SU-DHL-6 (cell line): ENCODE data around the gene GFRAL.

Source experiments
- H2AFZ ChIP-seq: fragments of 200-600 bp; sonication (generic); 2 replicates; pipeline ENCODE4 v1.6.1; 2014; ENCODE audit warnings: low read depth, mild to moderate bottlenecking, moderate library complexity, mixed read lengths, antibody characterized with exemption, low read length; ENCODE audit not compliant: severe bottlenecking
- H3F3A ChIP-seq: fragments of 200-600 bp; shearing (Covaris generic); 2 replicates; pipeline ENCODE4 v1.6.0; 2016; ENCODE audit warnings: antibody characterized with exemption, mild to moderate bottlenecking; ENCODE audit not compliant: insufficient read depth
- H3K27ac ChIP-seq: fragments of 200-600 bp; sonication (generic); 2 replicates; pipeline ENCODE4 v1.5.1; 2016; ENCODE audit warnings: low read depth, mild to moderate bottlenecking, low read length, moderate library complexity, mixed read lengths
- H3K27me3 ChIP-seq: fragments of 200-600 bp; sonication (generic), shearing (Covaris generic); 2 replicates; pipeline ENCODE4 v1.6.0; 2014; ENCODE audit warnings: mild to moderate bottlenecking, low read length
- H3K36me3 ChIP-seq: fragments of 200-600 bp; sonication (generic); 2 replicates; pipeline ENCODE4 v1.6.1; 2014; ENCODE audit warnings: mild to moderate bottlenecking, low read length, mixed read lengths
- H3K4me2 ChIP-seq: fragments of 300-600, 200-600 bp; shearing (Covaris generic), sonication (generic); 2 replicates; pipeline ENCODE4 v1.6.0; 2014; ENCODE audit warnings: low read length, low read depth, mild to moderate bottlenecking; ENCODE audit not compliant: poor library complexity, severe bottlenecking
- H3K4me3 ChIP-seq: fragments of 200-600 bp; sonication (generic); 2 replicates; pipeline ENCODE4 v1.5.1; 2014; ENCODE audit warnings: antibody characterized with exemption, low read length, mild to moderate bottlenecking, mixed read lengths; ENCODE audit not compliant: insufficient read depth, poor library complexity, severe bottlenecking
- H3K79me2 ChIP-seq: fragments of 200-600 bp; sonication (generic); 2 replicates; pipeline ENCODE4 v1.6.1; 2014; ENCODE audit warnings: mild to moderate bottlenecking, low read length, moderate library complexity; ENCODE audit not compliant: insufficient read depth
- H3K9ac ChIP-seq: fragments of 200-600 bp; sonication (generic); 2 replicates; pipeline ENCODE4 v1.7.0; 2014; ENCODE audit warnings: mild to moderate bottlenecking, low read length
- H3K9me2 ChIP-seq: fragments of 200-600 bp; sonication (generic); replicated peaks from 2 replicates; pipeline ENCODE4 v1.6.1; 2014; ENCODE audit warnings: low read length; ENCODE audit not compliant: insufficient read depth
- H3K9me3 ChIP-seq: fragments of 200-600 bp; sonication (generic); 2 replicates; pipeline ENCODE4 v1.6.1; 2014; ENCODE audit warnings: low read length, mixed read lengths; ENCODE audit not compliant: insufficient read depth
- H4K20me1 ChIP-seq: fragments of 200-600 bp; sonication (generic); 2 replicates; pipeline ENCODE4 v1.6.1; 2014; ENCODE audit warnings: low read depth, mild to moderate bottlenecking, antibody characterized with exemption, low read length, moderate library complexity, mixed read lengths
- EZH2phosphoT487 ChIP-seq: fragments of 200-600 bp; sonication (generic), shearing (Covaris generic); conservative IDR thresholded peaks from 2 replicates; pipeline ENCODE4 v1.6.1; 2018; ENCODE audit warnings: mild to moderate bottlenecking, antibody characterized with exemption, low read length, moderate library complexity, mixed read lengths
- TF ChIP-seq, protein P1 (sequence below): fragments of 200-600 bp; sonication (generic); IDR thresholded peaks from one replicate; pipeline ENCODE4 v1.5.1; 2017; ENCODE audit warnings: antibody characterized with exemption, mild to moderate bottlenecking, low read length, moderate library complexity; ENCODE audit not compliant: insufficient read depth, poor library complexity, severe bottlenecking

Gene GFRAL

DNA sequence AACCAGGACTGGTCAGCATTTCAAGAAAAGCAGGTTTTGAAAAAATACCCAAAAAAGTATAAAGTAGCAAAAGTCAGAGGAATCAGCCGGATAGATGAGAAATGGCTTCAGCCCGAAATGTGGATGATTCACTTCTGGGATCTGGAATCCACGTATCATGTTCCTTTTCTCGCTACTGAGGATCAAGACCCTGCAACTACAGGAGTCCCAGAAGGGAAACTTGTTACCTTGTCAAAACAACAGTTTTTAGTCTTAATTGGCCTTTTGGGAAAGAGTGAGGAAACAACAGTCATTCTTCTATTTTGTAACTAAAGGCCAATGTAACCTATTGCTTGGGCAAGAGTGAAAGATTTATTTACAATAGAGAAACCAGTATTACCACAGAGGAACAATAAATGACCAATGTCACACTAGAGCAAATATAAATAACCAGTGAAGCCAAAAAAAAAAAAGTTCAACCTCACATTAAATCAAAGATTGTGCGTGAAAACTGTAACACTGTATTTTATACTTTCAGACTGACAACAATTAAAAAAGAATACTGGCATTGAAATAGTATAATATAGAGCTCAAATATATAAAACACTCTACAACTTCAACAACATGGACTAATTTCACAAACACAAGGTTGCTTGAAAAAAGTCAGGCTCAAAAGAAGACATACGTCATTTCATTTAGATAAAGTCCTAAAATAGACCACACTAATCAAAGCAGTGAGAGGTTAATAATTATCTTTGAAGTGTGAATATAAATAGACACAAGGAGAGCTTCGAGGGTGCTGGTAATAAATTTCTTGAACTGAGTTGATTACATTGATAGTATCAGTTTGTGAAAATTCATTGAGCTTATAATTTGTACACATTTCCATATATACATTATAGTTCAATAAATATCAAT, 116.2 kb downstream of the GFRAL start:
- no peak overlapping the region for H2AFZ ChIP-seq
- H3K9me3 ChIP-seq, result no peaks in the 10 kb centered on the region
- no peak overlapping the region for H3K9ac ChIP-seq
- no peak overlapping the region for H3K4me3 ChIP-seq
- H3K9me2 ChIP-seq, result no peaks in the 10 kb centered on the region
- no peak overlapping the region for H3K27ac ChIP-seq
- no peak for TF ChIP-seq EZH2phosphoT487
- TF ChIP-seq, protein P1, sequence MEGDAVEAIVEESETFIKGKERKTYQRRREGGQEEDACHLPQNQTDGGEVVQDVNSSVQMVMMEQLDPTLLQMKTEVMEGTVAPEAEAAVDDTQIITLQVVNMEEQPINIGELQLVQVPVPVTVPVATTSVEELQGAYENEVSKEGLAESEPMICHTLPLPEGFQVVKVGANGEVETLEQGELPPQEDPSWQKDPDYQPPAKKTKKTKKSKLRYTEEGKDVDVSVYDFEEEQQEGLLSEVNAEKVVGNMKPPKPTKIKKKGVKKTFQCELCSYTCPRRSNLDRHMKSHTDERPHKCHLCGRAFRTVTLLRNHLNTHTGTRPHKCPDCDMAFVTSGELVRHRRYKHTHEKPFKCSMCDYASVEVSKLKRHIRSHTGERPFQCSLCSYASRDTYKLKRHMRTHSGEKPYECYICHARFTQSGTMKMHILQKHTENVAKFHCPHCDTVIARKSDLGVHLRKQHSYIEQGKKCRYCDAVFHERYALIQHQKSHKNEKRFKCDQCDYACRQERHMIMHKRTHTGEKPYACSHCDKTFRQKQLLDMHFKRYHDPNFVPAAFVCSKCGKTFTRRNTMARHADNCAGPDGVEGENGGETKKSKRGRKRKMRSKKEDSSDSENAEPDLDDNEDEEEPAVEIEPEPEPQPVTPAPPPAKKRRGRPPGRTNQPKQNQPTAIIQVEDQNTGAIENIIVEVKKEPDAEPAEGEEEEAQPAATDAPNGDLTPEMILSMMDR, result no peak
- H3K36me3 ChIP-seq, result no peaks in the 10 kb centered on the region
- H4K20me1 ChIP-seq, result no peaks in the 10 kb centered on the region
- H3K27me3 ChIP-seq, result no peaks in the 10 kb centered on the region
- H3K79me2 ChIP-seq, result no peaks in the 10 kb centered on the region
- H3F3A ChIP-seq, result no peaks in the 10 kb centered on the region
- H3K4me2 ChIP-seq, result no peak overlapping the region

DNA sequence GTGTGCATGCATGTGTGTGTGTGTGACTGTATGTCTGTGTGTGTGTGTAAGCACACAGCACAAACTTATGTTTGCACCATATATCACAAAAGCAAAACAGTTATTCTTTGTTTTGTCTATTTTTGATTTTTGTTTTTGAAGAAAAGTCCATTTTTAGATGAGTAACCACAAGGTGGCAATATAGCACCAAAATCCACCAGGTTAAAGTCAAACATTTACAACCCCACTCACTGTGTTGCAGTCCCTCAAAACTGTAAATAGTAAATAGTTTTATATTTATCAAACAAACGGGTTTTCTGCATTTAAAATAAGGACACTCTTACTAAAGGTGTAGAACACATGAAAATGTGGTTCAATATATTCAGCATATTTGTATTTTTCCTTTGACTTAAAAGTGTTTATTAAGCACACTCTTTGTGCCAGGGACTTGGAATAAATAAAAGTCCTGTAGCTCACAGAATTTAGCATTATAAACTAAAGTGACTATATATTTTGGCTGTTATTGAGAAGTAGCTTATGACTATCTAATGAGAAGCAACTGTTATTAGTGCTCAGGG, 118.5 kb downstream of the GFRAL start:
- Histone ChIP-seq H3K36me3 (no peaks in the 10 kb centered on the region), H3K4me2 (no peak overlapping the region), H3K79me2 (no peaks in the 10 kb centered on the region), H3K9me3 (no peaks in the 10 kb centered on the region), H3K27ac (no peak overlapping the region), H3K4me3 (no peak overlapping the region), H2AFZ (no peak overlapping the region), H3K27me3 (no peaks in the 10 kb centered on the region), H3K9ac (no peak overlapping the region), H3K9me2 (no peaks in the 10 kb centered on the region), H4K20me1 (no peaks in the 10 kb centered on the region), H3F3A (no peaks in the 10 kb centered on the region)
- TF ChIP-seq EZH2phosphoT487, result no peak
- TF ChIP-seq, protein P1, result peak; percentile 60

DNA sequence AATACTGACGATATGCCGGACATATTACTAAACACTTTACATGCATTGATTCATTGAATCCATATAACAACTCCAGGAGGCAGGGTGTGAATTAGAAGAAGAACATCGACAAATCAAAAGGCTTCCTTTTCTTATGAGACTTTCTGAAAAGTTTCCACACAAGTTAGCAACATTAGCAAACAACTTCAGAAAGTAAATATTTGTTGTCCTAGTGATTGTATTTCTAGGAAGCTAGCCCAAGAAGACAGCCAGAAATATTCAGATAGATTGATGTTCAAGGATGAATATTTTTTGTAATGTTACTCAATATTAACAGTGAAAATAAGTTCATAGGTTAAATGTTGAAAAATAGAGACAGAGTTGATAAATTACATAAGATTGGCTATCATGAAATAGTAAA, 120.6 kb downstream of the GFRAL start:
- H4K20me1 ChIP-seq, result no peaks in the 10 kb centered on the region
- TF ChIP-seq EZH2phosphoT487, result no peak
- TF ChIP-seq, protein P1, result no peak
- no peak overlapping the region for H3K4me3 ChIP-seq
- H3F3A ChIP-seq, result no peaks in the 10 kb centered on the region
- no peak overlapping the region for H3K9ac ChIP-seq
- H2AFZ ChIP-seq, result no peak overlapping the region
- no peaks in the 10 kb centered on the region for H3K27me3 ChIP-seq
- H3K4me2 ChIP-seq, result no peak overlapping the region
- no peaks in the 10 kb centered on the region for H3K36me3 ChIP-seq
- no peaks in the 10 kb centered on the region for H3K9me2 ChIP-seq
- H3K79me2 ChIP-seq, result no peaks in the 10 kb centered on the region
- no peak overlapping the region for H3K27ac ChIP-seq
- no peaks in the 10 kb centered on the region for H3K9me3 ChIP-seq
